ENCODE results near the gene CPNE4.
"Not testable (repeated sequence)": the region's sequence is repeated elsewhere in the genome, so short reads cannot be mapped to it uniquely, and the experiment has no call there.

The CPNE4 gene

DNA sequence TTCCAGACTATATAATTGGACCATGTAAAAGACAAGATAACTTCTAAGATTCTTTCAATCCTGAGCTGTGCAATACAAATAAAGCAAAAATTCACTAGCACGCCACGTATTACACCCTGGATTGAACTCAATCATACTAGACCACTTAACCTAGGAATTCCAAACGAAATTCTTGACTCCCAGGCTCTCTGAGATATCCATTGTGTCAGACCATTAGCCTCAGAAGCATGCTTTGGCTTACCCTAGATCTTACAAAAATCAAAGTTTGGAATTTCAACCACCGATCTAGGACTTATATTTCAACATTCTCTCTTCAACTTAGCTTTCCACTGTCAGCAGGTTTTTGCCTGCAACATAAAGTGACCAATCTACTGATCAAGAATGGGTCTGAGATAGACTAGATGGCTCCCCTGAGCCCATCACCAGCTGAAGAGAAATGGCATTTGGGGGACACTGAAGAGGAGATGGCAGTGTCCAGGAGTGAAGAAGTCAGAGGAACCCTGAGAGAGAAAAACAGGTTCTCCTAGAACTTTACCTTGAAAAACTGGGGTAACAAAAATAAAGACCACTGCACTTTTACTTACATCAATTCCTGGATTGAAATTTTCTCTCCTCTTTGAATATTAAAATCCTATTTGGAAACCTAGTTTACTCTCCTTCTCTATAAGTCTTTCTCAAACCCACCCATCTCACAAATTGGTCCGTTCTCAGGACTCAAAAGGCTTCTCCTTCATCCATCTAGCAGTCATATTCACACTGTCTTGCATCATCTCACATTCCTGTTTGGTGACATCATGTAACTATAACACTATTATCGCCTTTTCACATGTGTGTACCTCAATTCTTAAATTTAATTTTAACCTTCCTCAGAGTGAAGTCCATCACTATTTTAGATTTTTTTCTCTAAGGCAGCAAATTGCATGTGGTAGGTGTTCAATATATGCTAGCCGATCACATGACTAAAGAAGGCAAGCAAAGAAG lies 18.5 kb downstream of the CPNE4 start:
- no peak for DNase-seq (ENCODE audit: low spot score)

DNA sequence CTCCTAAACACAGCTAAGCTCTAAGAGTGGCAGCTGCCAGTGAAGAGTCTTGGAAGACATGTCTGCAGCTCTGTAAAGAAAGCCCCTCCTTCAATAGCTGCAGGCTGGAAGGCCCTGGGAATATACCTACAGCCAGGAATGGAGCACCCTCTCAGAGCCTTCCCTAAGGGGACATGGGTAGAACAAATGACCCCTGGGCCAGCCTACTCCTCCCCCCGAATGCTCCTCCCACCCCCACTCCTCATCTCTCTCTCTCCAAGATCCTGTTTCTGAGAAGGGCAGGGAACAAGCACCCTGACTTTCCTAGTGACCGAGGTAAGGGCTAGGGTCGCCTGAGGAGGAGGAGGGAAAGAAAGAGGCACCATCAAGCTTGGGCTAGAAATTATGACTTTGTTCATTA lies 20.7 kb downstream of the CPNE4 start:
- DNase-seq (ENCODE audit: low spot score) = no peak

DNA sequence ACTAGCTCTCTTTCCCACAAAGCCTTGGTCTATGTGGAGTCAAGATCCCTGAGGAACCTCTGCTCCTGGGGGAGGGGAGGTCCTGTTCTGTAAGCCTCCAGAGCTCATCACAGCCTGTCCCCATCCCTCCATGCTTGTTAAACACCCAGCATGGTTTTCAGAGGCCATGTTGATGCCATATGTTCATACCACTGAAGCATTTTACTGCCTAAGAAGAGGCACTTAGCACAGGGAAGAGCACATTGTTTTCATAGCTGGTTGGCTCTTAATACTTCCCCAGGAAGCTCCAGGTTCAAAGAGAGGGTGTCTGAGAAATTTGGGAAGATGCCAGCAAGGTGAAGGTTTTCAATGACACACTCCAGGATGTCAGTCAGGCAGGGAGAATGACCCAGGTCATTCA lies 25.6 kb downstream of the CPNE4 start:
- no peak for DNase-seq (ENCODE audit: low spot score)

DNA sequence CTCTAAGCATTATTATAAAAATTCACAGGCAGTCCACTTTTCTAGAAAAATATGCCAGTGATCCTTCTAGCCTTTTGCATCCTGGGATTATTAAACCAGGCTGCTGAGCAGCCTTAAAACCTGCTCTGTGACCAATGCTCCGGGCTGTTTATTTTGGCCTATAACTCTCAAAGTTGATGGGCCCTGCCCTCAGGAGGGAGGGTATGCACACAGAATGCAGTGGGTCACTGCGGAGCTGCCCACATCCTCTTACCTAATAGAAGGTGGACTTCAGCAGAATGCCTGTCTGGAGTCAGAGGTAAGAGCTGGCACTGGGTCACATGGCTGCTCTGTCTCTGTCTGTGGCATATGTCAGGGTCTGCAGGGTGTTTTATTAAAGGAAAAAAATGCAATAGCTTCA lies 26.0 kb downstream of the CPNE4 start:
- DNase-seq (ENCODE audit: low spot score) = no peak

- DNase-seq (ENCODE audit: low spot score) = no peak
These were observed 27.2 kb downstream of the CPNE4 start for GRCh38 chr3:132007617-132008016.

DNA sequence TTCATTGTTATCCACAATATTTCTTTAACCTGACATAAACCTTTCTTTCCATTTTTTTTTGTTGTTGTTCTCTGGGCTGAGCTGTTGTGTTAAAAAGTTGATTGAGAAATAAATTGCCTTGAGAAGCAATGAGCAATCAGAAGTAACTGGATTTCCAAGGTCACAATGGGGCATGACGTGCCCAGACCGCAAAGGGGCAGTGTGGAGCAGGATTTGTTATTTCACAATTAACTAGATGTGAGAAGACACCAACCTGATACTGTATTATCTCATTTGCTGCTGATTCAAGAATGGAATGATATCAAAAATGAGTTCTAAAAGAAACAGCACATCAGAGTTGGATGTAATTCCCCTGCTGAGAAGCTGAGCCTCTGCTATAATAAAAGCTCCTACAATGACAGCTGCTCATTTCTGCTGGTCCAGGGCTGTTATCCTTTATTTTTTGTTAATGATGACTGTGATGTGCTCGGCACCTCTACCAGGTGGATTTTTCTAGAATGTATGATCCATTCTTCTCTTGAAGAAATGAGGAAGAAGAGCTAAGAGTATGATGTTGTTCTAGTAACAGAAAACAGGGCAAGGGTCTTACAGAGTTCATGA lies 28.1 kb downstream of the CPNE4 start:
- no peak for DNase-seq (ENCODE audit: low spot score)

DNA sequence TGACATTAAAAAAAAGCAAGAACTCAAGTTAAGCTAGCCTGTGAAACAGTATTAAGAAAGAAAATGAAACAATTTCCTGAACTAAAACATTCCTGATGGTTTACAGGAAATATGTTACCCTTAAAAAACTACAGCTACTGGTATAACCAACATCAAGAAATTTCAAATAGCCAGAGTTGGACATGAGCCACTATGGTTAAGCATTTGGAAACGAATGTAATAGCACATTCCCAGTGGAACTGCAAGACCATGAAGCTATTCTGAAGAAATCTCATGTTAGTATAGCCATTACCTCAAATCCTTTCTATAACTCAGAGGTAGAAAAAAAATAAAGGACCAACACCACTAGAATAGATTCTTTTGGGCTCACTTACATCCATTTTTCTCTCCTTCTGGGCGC lies 30.2 kb downstream of the CPNE4 start:
- no peak for DNase-seq (ENCODE audit: low spot score)

DNA sequence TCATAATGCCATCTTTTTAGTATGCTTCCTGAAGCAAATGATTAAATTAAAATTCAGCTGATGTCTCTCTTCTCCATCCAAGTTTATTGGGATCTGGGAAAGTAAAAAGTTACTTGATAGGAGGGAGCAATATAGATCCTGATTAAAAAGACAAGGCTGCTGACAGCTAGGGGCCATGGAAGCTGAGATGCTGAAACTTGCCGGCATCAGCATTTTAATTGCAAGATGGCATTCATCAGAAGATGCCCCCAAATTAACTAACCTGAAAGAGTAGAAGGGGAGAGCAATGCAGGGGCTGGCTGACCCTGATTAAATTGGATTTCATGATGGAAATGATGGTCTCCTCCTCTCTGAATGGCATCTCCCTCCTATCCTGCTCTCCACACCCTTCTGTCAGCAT lies 31.1 kb downstream of the CPNE4 start:
- DNase-seq (ENCODE audit: low spot score) = no peak

- no peak for DNase-seq (ENCODE audit: low spot score)
These were observed 32.8 kb downstream of the CPNE4 start for GRCh38 chr3:132001999-132002398.

DNA sequence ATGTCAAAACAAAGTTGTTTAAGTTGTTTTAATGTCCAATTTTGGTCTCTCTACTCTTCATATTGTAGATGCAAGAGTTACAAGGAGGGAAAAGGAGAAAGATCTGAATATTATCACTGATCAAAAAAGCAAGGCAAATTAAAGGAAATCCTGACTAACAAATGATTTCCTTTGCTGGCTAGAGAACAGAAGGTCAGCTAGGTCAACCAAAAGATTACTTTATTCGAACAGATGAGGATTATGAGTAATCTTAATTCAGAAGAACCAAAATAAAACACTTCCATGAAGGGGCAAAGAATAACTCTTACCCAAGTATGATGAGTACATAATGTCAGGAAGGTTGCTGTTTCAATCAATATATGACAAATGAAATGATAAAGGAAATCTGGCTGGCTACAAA lies 33.8 kb downstream of the CPNE4 start:
- no peak for DNase-seq (ENCODE audit: low spot score)

- no peak for DNase-seq (ENCODE audit: low spot score)
These were observed 36.8 kb downstream of the CPNE4 start for GRCh38 chr3:131998027-131998426.

GRCh38 chr3:131995891-131996290 lies 38.9 kb downstream of the CPNE4 start:
- no peak for DNase-seq (ENCODE audit: low spot score)

DNA sequence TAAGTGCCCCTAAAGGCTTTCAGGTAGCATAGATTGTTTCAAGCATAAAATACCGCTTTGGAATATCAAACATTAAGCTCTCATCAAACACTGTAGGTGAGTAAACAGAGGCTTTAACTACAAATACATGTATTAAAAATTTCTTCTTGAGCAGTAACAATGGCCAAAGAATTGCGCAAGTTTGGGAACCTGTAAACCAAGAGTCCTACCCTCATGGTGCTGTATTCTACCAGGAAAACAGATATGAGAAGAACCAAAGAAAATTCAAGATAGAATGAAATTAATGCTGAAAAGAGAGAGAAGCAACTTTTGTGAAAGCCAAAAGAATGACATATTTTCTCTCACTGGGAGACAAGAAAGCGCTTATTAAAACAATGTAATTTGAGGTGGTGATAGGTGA lies 45.5 kb downstream of the CPNE4 start:
- no peak for DNase-seq (ENCODE audit: low spot score)

- DNase-seq (ENCODE audit: low spot score) = no peak
These were observed 46.6 kb downstream of the CPNE4 start for GRCh38 chr3:131988209-131988608.

GRCh38 chr3:131983689-131984088 lies 51.1 kb downstream of the CPNE4 start:
- no peak for DNase-seq (ENCODE audit: low spot score)

GRCh38 chr3:131981323-131981722 lies 53.5 kb downstream of the CPNE4 start:
- no peak for DNase-seq (ENCODE audit: low spot score)

DNA sequence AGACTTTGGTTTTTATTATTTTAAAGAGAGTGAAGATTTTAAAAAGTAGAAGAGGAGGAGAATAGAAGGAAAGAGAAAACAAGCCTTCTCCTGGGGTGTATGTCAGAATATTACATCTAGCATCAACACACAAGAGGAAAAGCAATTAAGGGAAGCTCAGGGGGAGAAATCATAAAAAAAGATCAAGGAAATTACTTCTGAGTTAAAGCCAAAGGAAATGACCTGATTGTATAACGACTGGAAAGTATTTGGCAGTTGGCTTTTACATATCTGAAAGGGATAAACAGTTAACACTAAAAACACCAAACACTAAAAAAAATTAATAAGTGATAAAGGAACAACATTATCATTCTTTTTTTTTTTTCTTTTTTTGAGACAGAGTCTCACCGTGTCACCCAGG lies 58.4 kb downstream of the CPNE4 start:
- DNase-seq (ENCODE audit: low spot score) = no peak

DNA sequence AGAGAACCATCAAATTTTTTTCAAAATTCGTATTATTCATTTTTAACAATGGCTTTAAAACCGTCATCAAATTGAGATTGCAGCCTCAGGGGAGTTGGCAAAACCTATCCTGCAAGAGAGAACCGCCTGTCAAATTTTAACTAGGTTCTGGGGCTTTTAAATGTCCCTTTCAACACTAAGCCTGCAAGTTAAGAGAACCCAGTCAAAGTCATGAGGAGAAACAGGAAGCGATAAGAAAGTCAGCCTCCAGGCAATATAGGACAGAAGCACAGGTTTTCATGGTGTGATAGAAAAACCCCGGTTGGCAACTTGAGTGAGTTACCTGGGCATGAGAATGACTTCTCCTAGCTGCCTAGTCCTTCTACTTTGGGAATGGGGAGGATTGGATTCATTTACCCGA lies 59.8 kb downstream of the CPNE4 start:
- no peak for DNase-seq (ENCODE audit: low spot score)

DNA sequence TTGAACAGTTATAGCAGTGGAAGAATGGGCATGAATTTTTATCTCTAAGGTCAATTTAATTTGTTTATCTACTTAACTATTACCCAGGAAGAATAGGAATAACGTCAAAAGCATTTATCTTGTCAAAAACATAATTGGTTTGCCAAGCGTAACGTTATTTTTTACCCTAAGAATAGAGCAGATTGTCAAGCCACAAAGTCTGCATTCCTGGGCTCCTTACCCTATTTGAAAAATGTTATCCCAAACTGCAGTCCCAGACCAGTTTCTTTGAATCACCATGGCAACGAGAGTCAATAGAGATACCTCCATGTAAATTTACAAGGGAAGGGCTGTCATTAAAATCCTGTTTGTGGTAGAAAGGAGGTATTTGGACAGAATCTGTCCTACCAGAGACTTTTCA lies 61.1 kb downstream of the CPNE4 start:
- no peak for DNase-seq (ENCODE audit: low spot score)

DNA sequence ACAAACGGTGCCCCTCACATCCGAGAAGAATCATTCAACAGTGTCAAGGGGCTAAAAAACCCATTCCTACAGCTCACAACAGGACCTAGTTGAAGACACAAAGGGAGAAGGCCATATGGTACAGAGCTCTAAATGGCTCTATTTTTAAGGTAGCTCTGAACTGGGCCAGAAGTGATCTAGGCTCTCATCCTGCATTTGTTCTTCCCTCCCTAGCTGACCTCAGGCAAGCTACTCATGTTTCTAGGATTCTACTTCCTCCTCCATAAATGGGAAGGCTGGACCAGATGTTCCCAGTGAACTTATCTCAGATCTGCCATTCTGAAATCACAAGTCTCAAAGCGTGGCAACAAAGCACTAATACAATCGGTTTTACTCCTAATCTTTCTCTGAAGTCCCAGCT lies 62.3 kb downstream of the CPNE4 start:
- no peak for DNase-seq (ENCODE audit: low spot score)

- no peak for DNase-seq (ENCODE audit: low spot score)
These were observed 62.7 kb downstream of the CPNE4 start for GRCh38 chr3:131972091-131972490.

DNA sequence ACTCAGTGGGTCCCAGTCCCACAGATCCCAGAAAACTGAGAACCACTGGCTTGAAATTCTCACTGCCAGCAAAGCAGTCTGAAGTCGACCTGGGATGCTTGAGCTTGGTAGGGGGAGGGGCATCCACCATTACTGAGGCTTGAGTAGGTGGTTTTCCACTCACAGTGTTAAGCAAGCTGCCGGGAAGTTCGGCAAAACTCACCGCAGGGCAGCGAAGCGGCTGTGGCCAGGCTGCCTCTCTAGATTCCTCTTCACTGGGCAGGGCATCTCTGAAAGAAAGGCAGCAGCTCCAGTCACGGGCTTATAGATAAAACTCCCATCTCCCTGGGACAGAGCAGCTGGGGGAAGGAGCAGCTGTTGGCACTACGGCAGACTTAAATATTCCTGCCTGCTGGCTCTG lies 71.4 kb downstream of the CPNE4 start:
- DNase-seq (ENCODE audit: low spot score) = not testable (repeated sequence)

DNA sequence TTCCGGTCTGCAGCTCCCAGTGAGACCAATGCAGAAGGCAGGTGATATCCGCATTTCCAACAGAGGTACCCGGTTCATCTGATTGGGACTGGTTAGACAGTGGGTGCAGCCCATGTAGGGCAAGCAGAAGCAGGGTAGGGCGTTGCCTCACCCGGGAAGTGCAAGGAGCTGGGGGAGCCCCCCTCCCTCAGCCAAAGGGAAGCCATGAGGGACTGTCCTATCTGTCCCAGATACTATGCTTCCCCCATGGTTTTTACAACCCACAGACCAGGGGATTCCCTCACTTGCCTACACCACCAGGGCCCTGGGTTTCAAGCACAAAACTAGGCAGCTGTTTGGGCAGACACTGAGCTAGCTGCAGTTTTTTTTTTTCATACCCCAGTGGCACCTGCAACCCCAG lies 71.8 kb downstream of the CPNE4 start:
- no peak for DNase-seq (ENCODE audit: low spot score)

DNA sequence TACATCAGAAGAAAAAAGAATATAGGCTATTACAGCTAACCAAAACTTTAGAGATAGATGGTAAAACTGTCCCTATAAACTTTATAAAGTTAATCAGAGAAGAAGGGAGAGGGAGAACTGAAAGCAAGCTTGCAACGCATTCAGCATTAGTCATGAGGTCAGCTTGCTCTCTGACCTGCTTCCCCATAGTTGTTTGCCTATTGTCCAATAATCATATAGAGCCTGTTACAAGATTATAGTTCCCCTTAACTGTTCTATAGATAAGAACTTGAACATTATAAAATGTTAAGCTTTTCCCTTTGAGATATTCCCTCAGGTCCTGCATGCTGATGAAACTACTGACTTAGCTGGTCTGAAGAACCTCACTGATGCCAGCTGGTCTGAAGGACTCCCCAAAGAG lies 74.5 kb downstream of the CPNE4 start:
- DNase-seq (ENCODE audit: low spot score) = no peak
